Ovary (tissue), 9 donors: Measurements from ENCODE around the gene FNBP1L. TPM values are rescaled to one million over a fixed set of nuclear protein-coding genes. Genes with fewer than 3 reads are reported as not detected.

Experiments used
- DNase-seq, 5 donors: peaks; one replicate each; pipeline ENCODE4 v3.0.0-alpha.2; 2019 to 2020
- H3K27ac ChIP-seq, 2 donors: fragments of 200-600 bp; one replicate each; pipeline versions ENCODE4 v1.5.1 to v1.8.0; 2019 to 2022
- H3K27me3 ChIP-seq: fragments of 200-600 bp; one replicate; pipeline ENCODE4 v1.8.0; 2022
- H3K36me3 ChIP-seq: fragments of 200-600 bp; sonication (generic); one replicate; pipeline ENCODE4 v1.5.1; 2019
- H3K4me1 ChIP-seq: one replicate; pipeline ENCODE4 v1.8.1; 2013; ENCODE audit warnings: mild to moderate bottlenecking, moderate library complexity; ENCODE audit not compliant: insufficient read depth
- H3K4me3 ChIP-seq: fragments of 200-600 bp; sonication (generic); one replicate; pipeline ENCODE4 v1.5.1; 2017
- H3K9me3 ChIP-seq, 2 donors: fragments of 200-600 bp in 1 of 2; sonication (generic) in 1 of 2; one replicate each; pipeline versions ENCODE4 v1.5.1 to v1.8.1; 2013 to 2019; ENCODE audit warnings: mild to moderate bottlenecking in 1 of 2, moderate library complexity in 1 of 2
- CTCF ChIP-seq, 3 donors: fragments of 450-650 bp in 2 of 3; fragments of 200-600 bp in 1 of 3; IDR thresholded peaks; one replicate each; pipeline versions ENCODE4 v1.5.1 to v1.8.0; 2016 to 2022; ENCODE audit warnings: antibody characterized with exemption in 3 of 3, mild to moderate bottlenecking in 1 of 3
- EP300 ChIP-seq: sonication (generic); formaldehyde crosslinking; IDR thresholded peaks from one replicate; pipeline ENCODE4 v1.6.1; 2017; ENCODE audit warnings: antibody characterized with exemption
- POLR2A ChIP-seq: fragments of 450-650 bp; IDR thresholded peaks from one replicate; pipeline ENCODE4 v1.6.1; 2017; ENCODE audit warnings: antibody characterized with exemption, mild to moderate bottlenecking, moderate library complexity
- WGBS, 3 donors: extraction: QIAGEN DNeasy Blood & Tissue Kit in 1 of 3; methylation state at CpG; one replicate each; pipeline versions ENCODE4 v1.1.5 to v1.1.7; 2013 to 2017; 5-methylcytosine and 5-hydroxymethylcytosine counted together
- intact Hi-C, 4 donors: fragments of 100-400 bp; cut with DNase I; formaldehyde crosslinking; loops; one replicate each; pipeline versions ENCODE4 v1.11.0 to v1.15.1; 2022 to 2023
- polyA plus RNA-seq, 2 donors: library from polyadenylated mRNA; stranded (reverse); fragments of 200-250 nt in 1 of 2; fragments of 350-450 nt in 1 of 2; fragmentation: Illumina TruSeq in 1 of 2; extraction: RNeasy Lipid Tissue Mini Kit (QIAGEN cat#74804) in 1 of 2; gene quantifications; one replicate each; pipeline ENCODE4 v1.2.3, GENCODE V29; 2013 to 2014
- total RNA-seq, 7 donors: library from RNA; depleted of rRNA in 2 of 7; stranded (reverse); fragments of >200 nt in 2 of 7; fragmentation: NEBNext Ultra II Directional in 3 of 7; extraction: Animal tissue kit (Norgen Biotek cat#: 25700) in 3 of 7; gene quantifications; one replicate each; pipeline versions ENCODE4 v1.1.0 to v1.2.4, GENCODE V29; 2016 to 2023
- donor health status: DM: no; HTN: no; CAD: no; lungs with moderate emphysema.
- donor health status: DM: no; HTN: no; CAD: no.
- donor health status: Bipolar disorder and iron deficiency.
- donor health status: DM: yes; HTN: yes; CAD: no.
- donor health status: DM: no; HTN: no; CAD: no.
- donor health status: DM: yes; HTN: yes; CAD: no.

FNBP1L gene
- total and polyA plus RNA-seq, 9 donors, result 11.9 to 27.6 (median 18.4) TPM

DNA sequence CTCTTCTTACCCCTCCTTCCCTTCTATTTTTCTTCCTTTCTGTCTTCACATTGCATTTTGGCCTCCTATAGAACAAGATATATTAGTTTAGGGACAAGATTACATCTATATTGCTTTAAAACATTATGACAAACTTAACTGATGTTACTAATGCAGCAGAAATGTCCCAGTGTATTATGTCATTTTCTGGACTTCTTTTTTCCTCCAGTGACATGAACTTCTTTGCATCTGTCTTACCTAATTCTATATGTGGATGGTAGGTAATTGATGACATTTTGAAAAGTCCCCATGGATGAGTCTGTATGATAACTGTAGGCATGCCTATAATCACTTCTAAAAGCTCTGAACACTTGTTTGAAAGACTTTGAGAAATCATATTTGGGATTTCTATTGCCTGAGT, 89.5 kb downstream of the FNBP1L start:
- H3K9me3 ChIP-seq, result no peaks in the 10 kb centered on the region
- H3K4me1 ChIP-seq, result no peaks in the 10 kb centered on the region
- H3K36me3 ChIP-seq, result no peaks in the 10 kb centered on the region
- H3K27ac ChIP-seq, result no peak overlapping the region
- DNase-seq, result no peak
- intact Hi-C loops, result no loop called here
- no peak overlapping the region for H3K4me3 ChIP-seq
- TF ChIP-seq POLR2A (no peak), EP300 (no peak), CTCF (IDR thresholded peaks at IDR 0.05) (no peak)
- H3K27me3 ChIP-seq, result no peaks in the 10 kb centered on the region

DNA sequence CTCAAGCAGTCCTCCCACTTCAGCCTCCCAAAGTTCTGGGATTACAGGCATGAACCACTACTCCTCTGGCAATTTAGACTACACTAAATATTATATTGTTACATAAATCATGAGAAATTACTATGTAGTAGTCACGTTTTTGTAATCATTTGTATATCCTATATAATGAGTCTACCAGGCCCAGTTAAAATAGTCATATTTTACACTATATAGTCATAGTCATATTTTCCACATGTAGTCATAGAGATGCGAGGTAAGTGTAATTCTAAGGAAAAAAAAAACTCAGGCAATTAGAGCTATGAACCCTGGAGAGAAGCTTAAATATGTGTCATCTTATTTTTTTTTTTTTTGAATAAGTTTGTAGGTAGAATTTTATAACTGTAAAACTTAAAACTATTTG, 90.0 kb downstream of the FNBP1L start:
- no peaks in the 10 kb centered on the region for H3K27me3 ChIP-seq
- no peak overlapping the region for H3K4me3 ChIP-seq
- no peak for DNase-seq
- intact Hi-C loops, result no loop called here
- 78 to 85% (median 79%) methylated on average over 2 of the region's 2 CpGs for WGBS, 3 donors
- H3K4me1 ChIP-seq, result no peaks in the 10 kb centered on the region
- TF ChIP-seq CTCF (IDR thresholded peaks at IDR 0.05) (no peak), POLR2A (no peak), EP300 (no peak)
- H3K36me3 ChIP-seq, result no peaks in the 10 kb centered on the region
- H3K27ac ChIP-seq, result no peak overlapping the region
- no peaks in the 10 kb centered on the region for H3K9me3 ChIP-seq

DNA sequence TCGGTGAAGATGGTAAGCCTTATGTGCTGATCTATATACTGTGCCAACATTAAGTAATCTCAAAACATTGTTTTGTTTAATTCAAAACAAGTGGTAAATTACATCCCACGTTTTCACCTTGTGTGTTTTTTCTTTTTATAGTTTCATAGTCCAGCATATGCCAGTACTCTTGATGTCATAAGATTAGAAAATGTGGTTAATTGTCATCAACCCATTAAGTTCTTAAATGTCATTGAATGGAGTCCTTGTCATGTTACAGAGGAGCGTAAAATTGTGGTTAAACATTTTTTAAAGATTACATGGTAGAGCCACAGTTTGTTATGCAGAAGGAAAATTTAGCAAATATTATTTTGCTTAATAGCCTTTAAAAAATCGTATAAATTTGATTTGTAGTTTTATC, 93.1 kb downstream of the FNBP1L start:
- no peaks in the 10 kb centered on the region for H3K36me3 ChIP-seq
- TF ChIP-seq EP300 (no peak), POLR2A (no peak), CTCF (IDR thresholded peaks at IDR 0.05) (no peak)
- no peaks in the 10 kb centered on the region for H3K9me3 ChIP-seq
- 79 to 84% (median 82%) methylated on average over 4 of the region's 4 CpGs for WGBS, 3 donors
- H3K27me3 ChIP-seq, result no peaks in the 10 kb centered on the region
- no peak overlapping the region for H3K27ac ChIP-seq
- DNase-seq, result no peak
- intact Hi-C loops, result no loop called here
- H3K4me3 ChIP-seq, result no peak overlapping the region
- no peaks in the 10 kb centered on the region for H3K4me1 ChIP-seq

- no peaks in the 10 kb centered on the region for H3K4me1 ChIP-seq
- no peak overlapping the region for H3K27ac ChIP-seq
- WGBS, 3 donors, result 95 to 100% (median 99%) methylated on average over 1 of the region's 1 CpG
- TF ChIP-seq CTCF (IDR thresholded peaks at IDR 0.05), result no peak
- no peak for TF ChIP-seq POLR2A
- TF ChIP-seq EP300, result no peak
- no peak for DNase-seq
- H3K27me3 ChIP-seq, result no peaks in the 10 kb centered on the region
- no peak overlapping the region for H3K4me3 ChIP-seq
- intact Hi-C loops, result no loop called here
- H3K9me3 ChIP-seq, result no peaks in the 10 kb centered on the region
- no peaks in the 10 kb centered on the region for H3K36me3 ChIP-seq
Observed at GRCh38 chr1:93542398-93542797, 94.5 kb downstream of the FNBP1L start.
